ENCODE results near the gene DYNLRB1. TPM values are rescaled to one million over a fixed set of nuclear protein-coding genes. Genes with fewer than 3 reads are reported as not detected.
A peak's percentile ranks its signal among the peaks of the same experiment; 100 is the strongest.

The DYNLRB1 gene
- total and polyA plus RNA-seq, 2 of the 13 experiments (the other 11 are each of a cell fraction or from before 2014, with no cell fraction given) = 140 to 244 TPM

- TF ChIP-seq, protein P1, sequence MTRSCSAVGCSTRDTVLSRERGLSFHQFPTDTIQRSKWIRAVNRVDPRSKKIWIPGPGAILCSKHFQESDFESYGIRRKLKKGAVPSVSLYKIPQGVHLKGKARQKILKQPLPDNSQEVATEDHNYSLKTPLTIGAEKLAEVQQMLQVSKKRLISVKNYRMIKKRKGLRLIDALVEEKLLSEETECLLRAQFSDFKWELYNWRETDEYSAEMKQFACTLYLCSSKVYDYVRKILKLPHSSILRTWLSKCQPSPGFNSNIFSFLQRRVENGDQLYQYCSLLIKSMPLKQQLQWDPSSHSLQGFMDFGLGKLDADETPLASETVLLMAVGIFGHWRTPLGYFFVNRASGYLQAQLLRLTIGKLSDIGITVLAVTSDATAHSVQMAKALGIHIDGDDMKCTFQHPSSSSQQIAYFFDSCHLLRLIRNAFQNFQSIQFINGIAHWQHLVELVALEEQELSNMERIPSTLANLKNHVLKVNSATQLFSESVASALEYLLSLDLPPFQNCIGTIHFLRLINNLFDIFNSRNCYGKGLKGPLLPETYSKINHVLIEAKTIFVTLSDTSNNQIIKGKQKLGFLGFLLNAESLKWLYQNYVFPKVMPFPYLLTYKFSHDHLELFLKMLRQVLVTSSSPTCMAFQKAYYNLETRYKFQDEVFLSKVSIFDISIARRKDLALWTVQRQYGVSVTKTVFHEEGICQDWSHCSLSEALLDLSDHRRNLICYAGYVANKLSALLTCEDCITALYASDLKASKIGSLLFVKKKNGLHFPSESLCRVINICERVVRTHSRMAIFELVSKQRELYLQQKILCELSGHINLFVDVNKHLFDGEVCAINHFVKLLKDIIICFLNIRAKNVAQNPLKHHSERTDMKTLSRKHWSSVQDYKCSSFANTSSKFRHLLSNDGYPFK (CRISPR knock-in tag; IDR thresholded peaks at IDR 0.05; ENCODE audit: borderline replicate concordance) = no peak
- TF ChIP-seq HDAC2 (CRISPR knock-in tag; IDR thresholded peaks at IDR 0.05) (peak; percentile 67; the same call in 1 of the 2 replicates), ZBTB7B (CRISPR knock-in tag; IDR thresholded peaks at IDR 0.05) (no peak), NR2F1 (CRISPR knock-in tag; IDR thresholded peaks at IDR 0.05) (no peak), HNRNPLL (IDR thresholded peaks at IDR 0.05; ENCODE audit: low read depth, low read length, poor library complexity, severe bottlenecking) (no peak), ZNF451 (CRISPR knock-in tag; IDR thresholded peaks at IDR 0.05) (no peak), ZC3H4 (CRISPR knock-in tag; IDR thresholded peaks at IDR 0.05; ENCODE audit: borderline replicate concordance) (no peak), GZF1 (CRISPR knock-in tag; IDR thresholded peaks at IDR 0.05) (peak; percentile 70; the same call in 1 of the 2 replicates), RCOR2 (CRISPR knock-in tag; IDR thresholded peaks at IDR 0.05) (no peak), ASH2L (IDR thresholded peaks at IDR 0.05; ENCODE audit: insufficient read length, low read depth, low read length) (no peak), DNMT1 (CRISPR knock-in tag; IDR thresholded peaks at IDR 0.05) (no peak), MZF1 (CRISPR knock-in tag; IDR thresholded peaks at IDR 0.05; ENCODE audit: borderline replicate concordance) (no peak), POGK (CRISPR knock-in tag; conservative IDR thresholded peaks at IDR 0.05) (no peak), SP140L (CRISPR knock-in tag; IDR thresholded peaks at IDR 0.05; ENCODE audit: borderline replicate concordance) (0 out of 2 replicates have a peak, but pooled peaks have one; percentile 51), SNAI1 (CRISPR knock-in tag; IDR thresholded peaks at IDR 0.05; ENCODE audit: borderline replicate concordance) (no peak), GATAD1 (CRISPR knock-in tag; IDR thresholded peaks at IDR 0.05) (0 out of 2 replicates have a peak, but pooled peaks have one; percentile 4), ZNF333 (CRISPR knock-in tag; IDR thresholded peaks at IDR 0.05; ENCODE audit: borderline replicate concordance) (no peak), PHF21A (CRISPR knock-in tag; IDR thresholded peaks at IDR 0.05) (peak; percentile 97), NONO (IDR thresholded peaks at IDR 0.05) (no peak), NONO (CRISPR knock-in tag; conservative IDR thresholded peaks at IDR 0.05) (peak; percentile 85), MAFG (CRISPR knock-in tag; IDR thresholded peaks at IDR 0.05) (no peak), SMYD3 (CRISPR knock-in tag; IDR thresholded peaks at IDR 0.05) (no peak), ZNF446 (CRISPR knock-in tag; IDR thresholded peaks at IDR 0.05) (0 out of 2 replicates have a peak, but pooled peaks have one; percentile 38), RELA (CRISPR knock-in tag; IDR thresholded peaks at IDR 0.05) (no peak)
- TF ChIP-seq, protein P2, sequence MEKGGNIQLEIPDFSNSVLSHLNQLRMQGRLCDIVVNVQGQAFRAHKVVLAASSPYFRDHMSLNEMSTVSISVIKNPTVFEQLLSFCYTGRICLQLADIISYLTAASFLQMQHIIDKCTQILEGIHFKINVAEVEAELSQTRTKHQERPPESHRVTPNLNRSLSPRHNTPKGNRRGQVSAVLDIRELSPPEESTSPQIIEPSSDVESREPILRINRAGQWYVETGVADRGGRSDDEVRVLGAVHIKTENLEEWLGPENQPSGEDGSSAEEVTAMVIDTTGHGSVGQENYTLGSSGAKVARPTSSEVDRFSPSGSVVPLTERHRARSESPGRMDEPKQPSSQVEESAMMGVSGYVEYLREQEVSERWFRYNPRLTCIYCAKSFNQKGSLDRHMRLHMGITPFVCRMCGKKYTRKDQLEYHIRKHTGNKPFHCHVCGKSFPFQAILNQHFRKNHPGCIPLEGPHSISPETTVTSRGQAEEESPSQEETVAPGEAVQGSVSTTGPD (CRISPR knock-in tag; IDR thresholded peaks at IDR 0.05) = no peak
These were observed 3.8 kb upstream of the DYNLRB1 start (continued) for GRCh38 chr20:34512266-34512954.

Measured in HepG2 (cell line).